Left lobe of liver (tissue), 2 donors: Measurements from ENCODE around the gene CDC42SE2. TPM values are rescaled to one million over a fixed set of nuclear protein-coding genes. Genes with fewer than 3 reads are reported as not detected.
A peak's percentile ranks its signal among the peaks of the same experiment; 100 is the strongest.
"Not testable (repeated sequence)": the region's sequence is repeated elsewhere in the genome, so short reads cannot be mapped to it uniquely, and the experiment has no call there.

Experiments used
- ATAC-seq: fragments of 200-7000 bp; cut with Tn5 transposase; one replicate; pipeline ENCODE4 v1.9.1; 2020; ENCODE audit warnings: mild to moderate bottlenecking, moderate library complexity
- DNase-seq: peaks from one replicate; pipeline ENCODE4 v3.0.0-alpha.2; 2020; ENCODE audit warnings: low spot score
- total RNA-seq: library from RNA; stranded (reverse); gene quantifications from one replicate; pipeline ENCODE4 v1.2.1, GENCODE V29; 2021
- donor health status: DM: no; HTN: no; CAD: no; lungs with moderate emphysema.
- donor health status: DM: no; HTN: yes; CAD: no.

CDC42SE2 gene
- total RNA-seq, 1 donor from 2014 or later, result 9.9 TPM

GRCh38 chr5:131384616-131385214 is 120.9 kb downstream of the CDC42SE2 start:
- ATAC-seq (no peak), DNase-seq (no peak)

- no peak for ATAC-seq
These were observed 122.3 kb downstream of the CDC42SE2 start for GRCh38 chr5:131386124-131386523.

GRCh38 chr5:131386779-131387178 is 122.9 kb downstream of the CDC42SE2 start:
- DNase-seq (no peak), ATAC-seq (peak; percentile 82)

More at GRCh38 chr5:131386124-131386523, 122.3 kb downstream of the CDC42SE2 start:
- no peak for DNase-seq

- ATAC-seq, result no peak
- DNase-seq, result no peak
These were observed 123.4 kb downstream of the CDC42SE2 start for GRCh38 chr5:131387255-131387654.

- DNase-seq, result no peak
- no peak for ATAC-seq
These were observed 125.4 kb downstream of the CDC42SE2 start for GRCh38 chr5:131389096-131389868.

- ATAC-seq, result no peak
These were observed 126.0 kb downstream of the CDC42SE2 start for GRCh38 chr5:131389869-131390265.

GRCh38 chr5:131392466-131393095 is 128.7 kb downstream of the CDC42SE2 start:
- ATAC-seq (no peak), DNase-seq (no peak)

More at GRCh38 chr5:131389869-131390265, 126.0 kb downstream of the CDC42SE2 start:
- no peak for DNase-seq

GRCh38 chr5:131393498-131393968 is 129.7 kb downstream of the CDC42SE2 start:
- ATAC-seq, result peak; percentile 86
- DNase-seq, result peak; percentile 50

- peak; percentile 50 for DNase-seq
These were observed 130.3 kb downstream of the CDC42SE2 start for GRCh38 chr5:131394128-131394527.

GRCh38 chr5:131396015-131396414 is 132.2 kb downstream of the CDC42SE2 start:
- DNase-seq, result no peak
- ATAC-seq, result no peak

More at GRCh38 chr5:131394128-131394527, 130.3 kb downstream of the CDC42SE2 start:
- peak; percentile 90 for ATAC-seq

- DNase-seq (no peak), ATAC-seq (no peak)
These were observed 132.9 kb downstream of the CDC42SE2 start for GRCh38 chr5:131396630-131397273.

- DNase-seq, ATAC-seq: not testable (repeated sequence)
These were observed 135.2 kb downstream of the CDC42SE2 start for GRCh38 chr5:131399007-131399406.

GRCh38 chr5:131400585-131400984 is 136.7 kb downstream of the CDC42SE2 start:
- no peak for DNase-seq
- no peak for ATAC-seq

- no peak for DNase-seq
These were observed 141.8 kb downstream of the CDC42SE2 start for GRCh38 chr5:131405674-131406073.

GRCh38 chr5:131406076-131406475 is 142.2 kb downstream of the CDC42SE2 start:
- DNase-seq, result no peak
- no peak for ATAC-seq

More at GRCh38 chr5:131405674-131406073, 141.8 kb downstream of the CDC42SE2 start:
- no peak for ATAC-seq

- peak; percentile 67 for DNase-seq
- ATAC-seq, result peak; percentile 96
These were observed 143.3 kb downstream of the CDC42SE2 start for GRCh38 chr5:131406975-131407638.

- ATAC-seq (no peak), DNase-seq (no peak)
These were observed 150.0 kb downstream of the CDC42SE2 start for GRCh38 chr5:131413605-131414559.

GRCh38 chr5:131416729-131417128 is 152.9 kb downstream of the CDC42SE2 start:
- ATAC-seq (no peak), DNase-seq (no peak)

- ATAC-seq (peak; percentile 98), DNase-seq (peak; percentile 73)
These were observed 153.5 kb downstream of the CDC42SE2 start for GRCh38 chr5:131417240-131417869.
